Progenitor cell of endocrine pancreas (in vitro differentiated cells): ENCODE data around the gene OR2A2. TPM values are rescaled to one million over a fixed set of nuclear protein-coding genes. Genes with fewer than 3 reads are reported as not detected.
A peak's percentile ranks its signal among the peaks of the same experiment; 100 is the strongest.
"Not testable (repeated sequence)": the region's sequence is repeated elsewhere in the genome, so short reads cannot be mapped to it uniquely, and the experiment has no call there.

Experiments
- DNase-seq: peaks from one replicate; pipeline ENCODE4 v3.0.0; 2021; ENCODE audit warnings: low spot score; ENCODE audit not compliant: unreplicated experiment
- H3K27ac Mint-ChIP-seq: 2 replicates; pipeline ENCODE4 v1.8.0; 2021; ENCODE audit warnings: mild to moderate bottlenecking, moderate library complexity, mixed read lengths
- H3K27me3 Mint-ChIP-seq: 2 replicates; pipeline ENCODE4 v1.8.0; 2021; ENCODE audit warnings: mixed read lengths
- H3K36me3 Mint-ChIP-seq: 2 replicates; pipeline ENCODE4 v1.8.0; 2022; ENCODE audit warnings: mixed read lengths; ENCODE audit not compliant: insufficient read depth
- H3K4me1 Mint-ChIP-seq: 2 replicates; pipeline ENCODE4 v1.8.0; 2021; ENCODE audit warnings: low read depth, mixed read lengths
- H3K4me3 Mint-ChIP-seq: 2 replicates; pipeline ENCODE4 v1.8.0; 2021; ENCODE audit warnings: low read depth, mild to moderate bottlenecking, moderate library complexity, mixed read lengths
- H3K9me3 Mint-ChIP-seq: 2 replicates; pipeline ENCODE4 v1.8.0; 2021; ENCODE audit warnings: low read depth, mixed read lengths
- total RNA-seq: library from RNA; stranded (reverse); gene quantifications from 2 replicates; pipeline ENCODE4 v1.2.1, GENCODE V29; 2021
- TF ChIP-seq, protein P1 (sequence below): fragments of 200-600 bp; sonication (generic); IDR thresholded peaks from one replicate; pipeline ENCODE4 v1.5.0; 2021; ENCODE audit warnings: antibody characterized with exemption, mild to moderate bottlenecking; ENCODE audit not compliant: unreplicated experiment

OR2A2 gene
- total RNA-seq, 1 donor from 2014 or later = not detected

DNA sequence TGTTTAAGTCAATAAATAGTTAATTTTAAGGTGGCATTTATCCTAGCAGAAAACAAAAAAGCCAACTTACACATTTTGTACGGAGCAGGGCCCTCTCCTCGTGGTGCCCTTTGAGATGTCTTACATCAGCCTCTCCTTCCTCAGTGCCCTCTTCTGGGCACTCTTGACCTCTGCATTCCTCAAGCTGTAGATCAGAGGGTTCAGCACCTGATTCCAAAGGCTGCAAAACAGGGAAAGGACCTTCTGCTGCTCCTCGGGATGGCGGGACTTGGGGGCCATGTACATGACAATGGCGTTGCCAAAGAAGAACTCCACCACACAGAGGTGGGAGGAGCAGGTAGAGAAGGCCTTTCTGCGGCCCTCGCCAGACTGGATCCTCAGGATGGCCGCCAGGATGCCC lies 9.0 kb downstream of the OR2A2 start:
- Mint-ChIP-seq H3K9me3 (peaks cover 2% of the 10 kb centered on the region), H3K36me3 (no peaks in the 10 kb centered on the region), H3K4me1 (no peaks in the 10 kb centered on the region), H3K27ac (no peak overlapping the region), H3K4me3 (no peak overlapping the region), H3K27me3 (no peaks in the 10 kb centered on the region)
- TF ChIP-seq, protein P1, sequence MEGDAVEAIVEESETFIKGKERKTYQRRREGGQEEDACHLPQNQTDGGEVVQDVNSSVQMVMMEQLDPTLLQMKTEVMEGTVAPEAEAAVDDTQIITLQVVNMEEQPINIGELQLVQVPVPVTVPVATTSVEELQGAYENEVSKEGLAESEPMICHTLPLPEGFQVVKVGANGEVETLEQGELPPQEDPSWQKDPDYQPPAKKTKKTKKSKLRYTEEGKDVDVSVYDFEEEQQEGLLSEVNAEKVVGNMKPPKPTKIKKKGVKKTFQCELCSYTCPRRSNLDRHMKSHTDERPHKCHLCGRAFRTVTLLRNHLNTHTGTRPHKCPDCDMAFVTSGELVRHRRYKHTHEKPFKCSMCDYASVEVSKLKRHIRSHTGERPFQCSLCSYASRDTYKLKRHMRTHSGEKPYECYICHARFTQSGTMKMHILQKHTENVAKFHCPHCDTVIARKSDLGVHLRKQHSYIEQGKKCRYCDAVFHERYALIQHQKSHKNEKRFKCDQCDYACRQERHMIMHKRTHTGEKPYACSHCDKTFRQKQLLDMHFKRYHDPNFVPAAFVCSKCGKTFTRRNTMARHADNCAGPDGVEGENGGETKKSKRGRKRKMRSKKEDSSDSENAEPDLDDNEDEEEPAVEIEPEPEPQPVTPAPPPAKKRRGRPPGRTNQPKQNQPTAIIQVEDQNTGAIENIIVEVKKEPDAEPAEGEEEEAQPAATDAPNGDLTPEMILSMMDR = no peak
- DNase-seq = no peak

DNA sequence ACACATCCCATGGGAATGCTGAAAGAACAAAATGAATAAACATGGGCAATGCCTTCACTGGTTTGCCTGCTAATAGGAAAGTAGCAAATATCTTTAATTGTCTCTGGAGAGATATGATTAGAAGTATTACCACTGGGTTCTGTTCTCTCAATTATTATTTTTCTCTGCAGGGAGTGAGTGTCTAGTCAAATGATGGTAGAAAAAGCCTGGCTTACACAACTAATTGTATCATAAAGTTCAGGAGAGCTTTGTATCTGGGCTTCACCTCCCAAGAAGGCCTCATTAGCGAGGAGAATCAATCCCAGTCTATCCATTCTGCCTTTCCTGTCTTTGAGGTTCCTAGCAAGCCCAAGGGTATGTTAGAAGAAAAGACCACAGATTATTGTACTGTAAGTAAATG lies 13.5 kb downstream of the OR2A2 start, which contains the start of gene OR2A14:
Gene OR2A14 (plus strand): TSS at position 301 of the 400 bp plus-strand sequence. CDS start 5,937 bp downstream, outside the sequence.
- no peak for DNase-seq
- Mint-ChIP-seq H3K36me3 (no peaks in the 10 kb centered on the region), H3K9me3 (peaks cover 2% of the 10 kb centered on the region), H3K4me3 (no peak within 1 kb of the TSS), H3K4me1 (no peaks in the 10 kb centered on the region), H3K27ac (no peak within 1 kb of the TSS), H3K27me3 (no peaks in the 10 kb centered on the region)
- TF ChIP-seq, protein P1 = no peak

DNA sequence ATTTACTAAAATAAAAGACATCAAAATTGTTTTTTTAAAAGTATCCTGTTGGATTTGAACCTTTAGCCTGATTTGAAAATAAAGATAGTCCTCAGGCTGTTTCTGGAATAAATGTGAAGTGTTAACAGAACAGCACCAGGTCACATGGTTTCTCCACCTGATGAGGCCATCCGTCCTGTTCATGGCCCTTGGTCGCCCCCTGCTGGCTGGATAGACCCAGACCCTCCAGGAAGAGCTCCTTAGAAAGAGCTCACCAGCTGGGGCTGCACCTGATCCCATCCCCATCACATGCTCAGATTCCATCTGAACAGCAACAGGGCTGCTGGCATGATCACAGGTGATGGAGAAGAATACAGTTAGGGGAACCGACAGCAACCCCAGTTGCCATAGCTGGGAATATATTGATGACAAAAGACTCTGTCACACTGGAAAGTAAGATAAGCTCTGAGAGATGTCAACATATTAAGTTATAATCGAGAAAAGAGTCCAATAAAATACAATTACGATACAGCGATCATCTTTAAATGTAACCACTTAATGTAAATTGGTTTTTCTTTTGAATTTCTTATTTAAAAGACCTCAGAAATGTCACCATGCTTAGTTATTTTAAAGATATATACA lies 18.4 kb downstream of the OR2A2 start:
- no peaks in the 10 kb centered on the region for H3K36me3 Mint-ChIP-seq
- DNase-seq = peak; percentile 84

DNA sequence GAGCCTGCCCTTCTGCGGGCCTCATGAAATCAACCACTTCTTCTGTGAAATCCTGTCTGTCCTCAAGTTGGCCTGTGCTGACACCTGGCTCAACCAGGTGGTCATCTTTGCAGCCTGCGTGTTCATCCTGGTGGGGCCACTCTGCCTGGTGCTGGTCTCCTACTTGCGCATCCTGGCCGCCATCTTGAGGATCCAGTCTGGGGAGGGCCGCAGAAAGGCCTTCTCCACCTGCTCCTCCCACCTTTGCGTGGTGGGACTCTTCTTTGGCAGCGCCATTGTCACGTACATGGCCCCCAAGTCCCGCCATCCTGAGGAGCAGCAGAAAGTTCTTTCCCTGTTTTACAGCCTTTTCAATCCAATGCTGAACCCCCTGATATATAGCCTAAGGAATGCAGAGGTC lies 20.2 kb downstream of the OR2A2 start:
- H3K27ac Mint-ChIP-seq, DNase-seq, H3K4me1 Mint-ChIP-seq, H3K4me3 Mint-ChIP-seq, H3K27me3 Mint-ChIP-seq, H3K9me3 Mint-ChIP-seq, H3K36me3 Mint-ChIP-seq: not testable (repeated sequence)

More for the DNA sequence above, 18.4 kb downstream of the OR2A2 start:
- Mint-ChIP-seq H3K27me3 (no peaks in the 10 kb centered on the region), H3K27ac (no peak overlapping the region), H3K4me3 (no peak overlapping the region), H3K4me1 (no peaks in the 10 kb centered on the region), H3K9me3 (no peaks in the 10 kb centered on the region)
- TF ChIP-seq, protein P1 = peak; percentile 92

DNA sequence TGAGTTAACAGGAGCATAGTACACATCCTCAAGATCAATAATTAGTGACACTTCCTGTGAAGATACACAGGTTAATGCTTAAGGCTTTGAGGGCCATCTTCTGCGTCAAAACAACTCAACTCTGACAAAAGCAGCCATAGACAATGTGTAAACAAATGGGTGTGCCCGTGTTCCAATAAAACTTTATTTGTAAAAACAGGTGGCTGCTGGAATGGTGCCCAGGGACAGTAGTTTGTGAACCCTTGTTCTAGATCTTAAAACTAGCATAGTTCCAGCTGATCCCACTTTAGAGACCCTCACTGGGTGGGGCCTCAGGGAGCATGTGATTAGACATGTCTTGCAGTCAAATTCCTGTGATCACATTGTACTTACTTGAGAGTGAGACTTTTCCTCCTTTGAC lies 21.3 kb downstream of the OR2A2 start:
- Mint-ChIP-seq H3K4me3 (no peak overlapping the region), H3K9me3 (no peaks in the 10 kb centered on the region), H3K27ac (no peak overlapping the region), H3K36me3 (no peaks in the 10 kb centered on the region), H3K4me1 (peaks cover 3% of the 10 kb centered on the region), H3K27me3 (no peaks in the 10 kb centered on the region)
- TF ChIP-seq, protein P1 = no peak
- no peak for DNase-seq

DNA sequence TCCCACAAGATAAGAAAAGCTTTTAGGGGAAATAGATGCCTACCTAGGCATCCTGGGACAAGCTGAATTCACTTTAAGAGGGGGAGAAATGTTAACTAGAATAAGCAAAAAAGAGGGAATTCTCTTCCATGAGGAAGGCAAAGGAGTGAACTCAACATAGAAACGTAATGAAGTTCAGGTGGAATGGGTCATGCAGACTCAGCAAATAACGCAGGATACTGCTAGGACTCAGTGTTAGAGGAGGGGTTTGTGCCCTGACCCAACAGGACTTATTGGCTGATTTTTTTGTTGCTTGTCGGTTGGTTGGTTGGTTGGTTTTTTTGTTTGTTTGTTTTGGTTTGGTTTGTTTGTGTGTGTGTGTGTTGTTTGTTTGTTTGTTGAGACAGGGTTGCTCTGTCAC lies 22.9 kb downstream of the OR2A2 start:
- H3K9me3 Mint-ChIP-seq = no peaks in the 10 kb centered on the region
- H3K4me1 Mint-ChIP-seq = peaks cover 3% of the 10 kb centered on the region
- H3K4me3 Mint-ChIP-seq = no peak overlapping the region
- no peak for DNase-seq
- no peaks in the 10 kb centered on the region for H3K36me3 Mint-ChIP-seq
- H3K27me3 Mint-ChIP-seq = no peaks in the 10 kb centered on the region
- H3K27ac Mint-ChIP-seq = no peak overlapping the region
- TF ChIP-seq, protein P1 = no peak
